ENCODE data around the gene LEUTX. TPM values are rescaled to one million over a fixed set of nuclear protein-coding genes. Genes with fewer than 3 reads are reported as not detected.

Gene LEUTX
- total and polyA plus RNA-seq, 2 experiments from 2014 or later: not detected

DNA sequence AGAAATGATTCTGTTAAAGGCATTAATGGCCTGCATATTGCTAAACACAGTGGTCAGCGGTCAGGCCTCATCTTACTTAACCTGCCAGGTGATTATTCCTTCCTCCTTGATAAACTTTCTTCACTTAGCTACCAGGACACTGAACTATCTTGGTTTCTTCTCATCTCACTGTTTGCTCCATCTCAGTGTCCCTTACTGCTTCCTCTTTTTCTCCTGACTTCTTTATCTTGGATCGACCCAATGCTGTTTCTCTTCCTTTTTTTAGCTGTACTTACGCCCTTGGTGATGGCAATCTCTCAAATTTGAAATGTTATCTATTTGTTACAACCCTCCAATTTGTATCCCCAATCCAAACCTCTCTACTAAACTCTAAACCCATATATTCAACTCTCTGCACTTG lies 33.0 kb upstream of the LEUTX start (continued):
- TF ChIP-seq EZH2phosphoT487 (IDR thresholded peaks at IDR 0.05; ENCODE audit: unreplicated experiment) (no peak), CREB1 (CRISPR knock-in tag; IDR thresholded peaks at IDR 0.05; ENCODE audit: low read depth) (no peak), NANOG (IDR thresholded peaks at IDR 0.05; ENCODE audit: borderline replicate concordance) (no peak), REST (IDR thresholded peaks at IDR 0.05; ENCODE audit: unreplicated experiment) (no peak)
- TF ChIP-seq, protein P1, sequence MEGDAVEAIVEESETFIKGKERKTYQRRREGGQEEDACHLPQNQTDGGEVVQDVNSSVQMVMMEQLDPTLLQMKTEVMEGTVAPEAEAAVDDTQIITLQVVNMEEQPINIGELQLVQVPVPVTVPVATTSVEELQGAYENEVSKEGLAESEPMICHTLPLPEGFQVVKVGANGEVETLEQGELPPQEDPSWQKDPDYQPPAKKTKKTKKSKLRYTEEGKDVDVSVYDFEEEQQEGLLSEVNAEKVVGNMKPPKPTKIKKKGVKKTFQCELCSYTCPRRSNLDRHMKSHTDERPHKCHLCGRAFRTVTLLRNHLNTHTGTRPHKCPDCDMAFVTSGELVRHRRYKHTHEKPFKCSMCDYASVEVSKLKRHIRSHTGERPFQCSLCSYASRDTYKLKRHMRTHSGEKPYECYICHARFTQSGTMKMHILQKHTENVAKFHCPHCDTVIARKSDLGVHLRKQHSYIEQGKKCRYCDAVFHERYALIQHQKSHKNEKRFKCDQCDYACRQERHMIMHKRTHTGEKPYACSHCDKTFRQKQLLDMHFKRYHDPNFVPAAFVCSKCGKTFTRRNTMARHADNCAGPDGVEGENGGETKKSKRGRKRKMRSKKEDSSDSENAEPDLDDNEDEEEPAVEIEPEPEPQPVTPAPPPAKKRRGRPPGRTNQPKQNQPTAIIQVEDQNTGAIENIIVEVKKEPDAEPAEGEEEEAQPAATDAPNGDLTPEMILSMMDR (conservative IDR thresholded peaks at IDR 0.05; ENCODE audit: low read depth in 2 of 2): no peak

DNA sequence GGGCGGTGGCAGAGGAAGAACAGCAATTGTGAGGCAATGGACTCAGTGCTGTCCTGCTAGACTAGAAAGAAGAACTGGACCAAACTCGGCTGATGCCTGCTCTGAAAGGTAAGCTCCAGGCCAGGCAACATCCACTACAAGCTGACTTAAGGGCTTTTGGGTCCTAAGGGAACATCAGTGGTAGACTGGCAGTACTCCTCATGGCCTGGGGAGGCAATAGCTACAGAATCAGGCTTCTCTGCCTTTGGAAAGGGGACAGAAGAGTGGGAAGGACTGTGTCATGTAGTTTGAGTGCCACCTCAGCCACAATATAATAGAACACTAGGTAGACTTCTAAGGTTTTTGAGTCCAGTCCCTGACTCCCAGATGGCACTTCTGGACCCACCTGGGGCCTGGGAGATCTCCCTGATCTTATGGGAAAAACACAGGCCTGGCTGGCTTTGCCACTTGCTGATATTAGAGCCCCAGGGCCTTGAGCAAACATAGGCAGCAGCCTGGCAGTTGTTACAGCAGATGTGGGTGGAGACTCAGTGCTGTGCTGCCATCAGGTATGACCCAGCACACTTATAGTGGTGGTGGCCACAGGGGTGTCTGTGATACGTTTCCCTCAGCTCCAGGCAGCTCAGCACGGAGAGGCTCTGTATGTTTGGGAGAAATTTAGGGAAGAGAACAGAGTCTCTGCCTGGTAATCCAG lies 31.7 kb upstream of the LEUTX start:
- Histone ChIP-seq H3K27me3 (ENCODE audit: insufficient read depth) (no peaks in the 10 kb centered on the region), H3K36me3 (ENCODE audit: insufficient read depth) (no peaks in the 10 kb centered on the region), H3K4me1 (ENCODE audit: insufficient read depth) (no peaks in the 10 kb centered on the region), H3K4me2 (no peak overlapping the region), H3K9me2 (ENCODE audit: insufficient read depth) (no peaks in the 10 kb centered on the region), H3F3A (replicated peaks; ENCODE audit: low read depth) (no peaks in the 10 kb centered on the region), H3K27ac (ENCODE audit: low read depth) (no peak overlapping the region), H2AFZ (no peak overlapping the region), H4K20me1 (replicated peaks; ENCODE audit: insufficient read depth) (no peaks in the 10 kb centered on the region), H3K79me2 (replicated peaks; ENCODE audit: insufficient read depth) (no peaks in the 10 kb centered on the region), H3K4me3 (no peak overlapping the region)
- Mint-ChIP-seq H3K4me3 (no peak overlapping the region), H3K4me1 (no peaks in the 10 kb centered on the region), H3K36me3 (ENCODE audit: low read depth) (no peaks in the 10 kb centered on the region), H3K9me3 (no peaks in the 10 kb centered on the region), H3K27ac (no peak overlapping the region), H3K27me3 (ENCODE audit: insufficient read depth, low read depth, poor library complexity) (no peaks in the 10 kb centered on the region)
- ATAC-seq (peak; percentile 88), DNase-seq (ENCODE audit: low spot score) (peak; percentile 34)
- TF ChIP-seq ZNF331 (CRISPR knock-in tag; IDR thresholded peaks at IDR 0.05; ENCODE audit: low read depth) (no peak), REST (IDR thresholded peaks at IDR 0.05; ENCODE audit: unreplicated experiment) (no peak)
- TF ChIP-seq, protein P1 (conservative IDR thresholded peaks at IDR 0.05; ENCODE audit: low read depth in 2 of 2): 0 out of 4 replicates have a peak, but pooled peaks of 1 of the 2 experiments have one; percentile 8
